DOHH2 (cell line): ENCODE results near the gene INTS3.

ENCODE experiments used
- H3F3A ChIP-seq: fragments of 200-600 bp; sonication (generic), shearing (Covaris generic); 2 replicates; pipeline ENCODE4 v1.6.0; 2016; ENCODE audit warnings: antibody characterized with exemption, mild to moderate bottlenecking; ENCODE audit not compliant: control insufficient read depth, insufficient read depth
- H3K27ac ChIP-seq: fragments of 200-600 bp; sonication (generic); 2 replicates; pipeline ENCODE4 v1.5.1; 2014; ENCODE audit warnings: low read depth, mild to moderate bottlenecking, low read length, moderate library complexity
- H3K27me3 ChIP-seq: fragments of 200-600 bp; sonication (generic); 2 replicates; pipeline ENCODE4 v1.6.1; 2014; ENCODE audit warnings: mild to moderate bottlenecking, low read length, mixed read lengths; ENCODE audit not compliant: control insufficient read depth
- H3K36me3 ChIP-seq: fragments of 200-600 bp; sonication (generic); 2 replicates; pipeline ENCODE4 v1.6.1; 2014; ENCODE audit warnings: mild to moderate bottlenecking, low read length, moderate library complexity, mixed read lengths; ENCODE audit not compliant: control insufficient read depth
- H3K4me1 ChIP-seq: fragments of 200-600 bp; sonication (generic); 2 replicates; pipeline ENCODE4 v1.6.1; 2014; ENCODE audit warnings: mild to moderate bottlenecking, low read length, mixed read lengths; ENCODE audit not compliant: control insufficient read depth
- H3K4me2 ChIP-seq: fragments of 200-600 bp; sonication (generic); 2 replicates; pipeline ENCODE4 v1.6.0; 2014; ENCODE audit warnings: mild to moderate bottlenecking, low read length, moderate library complexity
- H3K4me3 ChIP-seq: fragments of 200-600 bp; sonication (generic); 2 replicates; pipeline ENCODE4 v1.5.1; 2014; ENCODE audit warnings: mild to moderate bottlenecking, low read length, mixed read lengths
- H3K79me2 ChIP-seq: fragments of 200-600 bp; sonication (generic); 2 replicates; pipeline ENCODE4 v1.6.1; 2014; ENCODE audit warnings: mild to moderate bottlenecking, low read length, mixed read lengths; ENCODE audit not compliant: control insufficient read depth
- H3K9me2 ChIP-seq: fragments of 200-600 bp; sonication (generic); replicated peaks from 2 replicates; pipeline ENCODE4 v1.6.1; 2014; ENCODE audit warnings: mild to moderate bottlenecking, low read length, mixed read lengths; ENCODE audit not compliant: control insufficient read depth
- H3K9me3 ChIP-seq: fragments of 200-600 bp; sonication (generic); 2 replicates; pipeline ENCODE4 v1.6.1; 2014; ENCODE audit warnings: antibody characterized with exemption, low read length, mixed read lengths; ENCODE audit not compliant: control insufficient read depth, insufficient read depth
- H4K20me1 ChIP-seq: fragments of 200-600 bp; sonication (generic); 2 replicates; pipeline ENCODE4 v1.6.0; 2014; ENCODE audit warnings: low read depth, mild to moderate bottlenecking, antibody characterized with exemption, low read length, moderate library complexity; ENCODE audit not compliant: control insufficient read depth, insufficient read depth
- CTCF ChIP-seq: fragments of 200-600 bp; sonication (generic); IDR thresholded peaks from one replicate; pipeline ENCODE4 v1.5.1; 2014; ENCODE audit warnings: antibody characterized with exemption, mild to moderate bottlenecking, low read depth, low read length; ENCODE audit not compliant: poor library complexity, severe bottlenecking
- EZH2phosphoT487 ChIP-seq: fragments of 200-600 bp; sonication (generic); IDR thresholded peaks from 2 replicates; pipeline ENCODE4 v1.6.1; 2017; ENCODE audit warnings: borderline replicate concordance, mild to moderate bottlenecking, antibody characterized with exemption, low read length, moderate library complexity, mixed read lengths

Gene INTS3

DNA sequence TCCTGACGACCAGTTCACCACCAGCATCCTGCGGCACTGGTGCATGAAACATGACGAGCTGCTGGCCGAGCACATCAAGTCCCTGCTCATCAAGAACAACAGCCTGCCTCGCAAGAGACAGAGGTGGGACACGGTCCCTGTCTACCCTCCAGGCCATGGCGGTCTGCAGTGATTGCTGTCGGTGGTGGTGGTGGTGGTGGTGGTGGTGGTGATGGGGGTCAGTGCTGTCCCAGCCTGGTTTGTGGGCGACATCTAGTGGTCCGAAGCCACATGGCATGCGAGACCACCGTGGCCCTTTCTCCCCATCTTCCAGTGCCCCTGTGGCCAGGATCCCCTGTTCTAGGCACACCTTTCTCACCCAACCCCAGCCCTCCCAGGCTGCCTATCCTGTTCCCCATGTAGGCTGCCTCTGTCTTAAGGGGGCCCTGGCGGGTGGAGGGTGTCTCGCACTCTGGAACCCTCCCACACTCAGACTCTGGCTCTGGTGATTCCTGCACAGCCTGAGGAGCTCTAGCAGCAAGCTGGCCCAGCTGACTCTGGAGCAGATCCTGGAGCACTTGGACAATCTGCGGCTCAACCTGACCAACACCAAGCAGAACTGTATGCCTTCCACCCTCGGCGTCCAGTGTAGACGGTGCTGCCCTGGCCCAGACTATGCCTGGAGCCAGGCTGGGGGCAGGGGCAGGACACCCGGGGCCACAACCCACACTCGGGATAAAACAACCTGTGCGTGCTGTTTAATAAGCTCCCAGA lies 44.2 kb downstream of the INTS3 start:
- Histone ChIP-seq H3K27ac (no peak overlapping the region), H3K36me3 (peaks cover 63% of the 10 kb centered on the region), H3K9me2 (no peaks in the 10 kb centered on the region)

GRCh38 chr1:153773096-153773921 lies 45.5 kb downstream of the INTS3 start:
- Histone ChIP-seq H3F3A (peaks cover 15% of the 10 kb centered on the region), H3K36me3 (peaks cover 51% of the 10 kb centered on the region), H3K4me3 (no peak overlapping the region), H3K27me3 (no peaks in the 10 kb centered on the region), H3K9me2 (no peaks in the 10 kb centered on the region), H3K27ac (no peak overlapping the region), H3K9me3 (no peaks in the 10 kb centered on the region), H4K20me1 (no peaks in the 10 kb centered on the region), H3K79me2 (no peaks in the 10 kb centered on the region), H3K4me2 (no peak overlapping the region), H3K4me1 (peaks cover 35% of the 10 kb centered on the region)
- no peak for TF ChIP-seq EZH2phosphoT487
- TF ChIP-seq CTCF: no peak

More for the DNA sequence above, 44.2 kb downstream of the INTS3 start:
- peak; percentile 72 for TF ChIP-seq CTCF
- no peak for TF ChIP-seq EZH2phosphoT487
- Histone ChIP-seq H3K4me3 (no peak overlapping the region), H3F3A (peaks cover 15% of the 10 kb centered on the region), H4K20me1 (no peaks in the 10 kb centered on the region), H3K9me3 (no peaks in the 10 kb centered on the region), H3K4me1 (peaks cover 35% of the 10 kb centered on the region), H3K27me3 (no peaks in the 10 kb centered on the region), H3K79me2 (no peaks in the 10 kb centered on the region), H3K4me2 (no peak overlapping the region)

GRCh38 chr1:153774026-153774595 lies 46.3 kb downstream of the INTS3 start:
- Histone ChIP-seq H3K27ac (no peak overlapping the region), H4K20me1 (no peaks in the 10 kb centered on the region), H3K4me1 (peaks cover 35% of the 10 kb centered on the region), H3K9me2 (no peaks in the 10 kb centered on the region), H3K4me3 (no peak overlapping the region), H3K79me2 (no peaks in the 10 kb centered on the region), H3F3A (peaks cover 15% of the 10 kb centered on the region), H3K4me2 (no peak overlapping the region), H3K36me3 (peaks cover 48% of the 10 kb centered on the region), H3K9me3 (no peaks in the 10 kb centered on the region), H3K27me3 (no peaks in the 10 kb centered on the region)
- TF ChIP-seq EZH2phosphoT487 (no peak), CTCF (no peak)
